Lung (tissue), 12 donors: ENCODE measurements around the gene ALOX15B. TPM values are rescaled to one million over a fixed set of nuclear protein-coding genes. Genes with fewer than 3 reads are reported as not detected.

Experiments used
- ATAC-seq: fragments of 200-7000 bp; cut with Tn5 transposase; one replicate; pipeline ENCODE4 v1.9.1; 2020; ENCODE audit warnings: moderate number of reproducible peaks; ENCODE audit not compliant: insufficient read depth, low FRiP score
- DNase-seq, 3 donors: peaks; one replicate each; pipeline ENCODE4 v3.0.0-alpha.2; 2013 to 2017
- H3K27ac ChIP-seq, 2 donors: one replicate each; pipeline ENCODE4 v1.5.1; 2013; ENCODE audit warnings: mild to moderate bottlenecking in 2 of 2, moderate library complexity in 2 of 2, control low read depth in 1 of 2, inconsistent platforms in 1 of 2, low read depth in 1 of 2, low read length in 1 of 2
- H3K27me3 ChIP-seq, 3 donors: one replicate each; pipeline ENCODE4 v1.5.1; 2013; ENCODE audit warnings: low read length in 2 of 3; ENCODE audit not compliant: control insufficient read depth in 3 of 3, insufficient read depth in 3 of 3
- H3K36me3 ChIP-seq, 4 donors: one replicate each; pipeline ENCODE4 v1.5.1; 2013; ENCODE audit warnings: low read length in 4 of 4, mild to moderate bottlenecking in 1 of 4, moderate library complexity in 1 of 4; ENCODE audit not compliant: control insufficient read depth in 4 of 4, insufficient read depth in 4 of 4
- H3K4me1 ChIP-seq, 5 donors: one replicate each; pipeline ENCODE4 v1.5.1; 2013; ENCODE audit warnings: low read length in 5 of 5, mild to moderate bottlenecking in 2 of 5, moderate library complexity in 1 of 5; ENCODE audit not compliant: control insufficient read depth in 5 of 5, insufficient read depth in 5 of 5
- H3K4me3 ChIP-seq: one replicate; pipeline ENCODE4 v1.5.1; 2013; ENCODE audit warnings: mild to moderate bottlenecking, control low read depth, moderate library complexity
- H3K9ac ChIP-seq, 2 donors: one replicate each; pipeline ENCODE4 v1.5.1; 2013; ENCODE audit warnings: low read length in 2 of 2, control low read depth in 1 of 2; ENCODE audit not compliant: insufficient read depth in 1 of 2
- H3K9me3 ChIP-seq, 4 donors: one replicate each; pipeline ENCODE4 v1.5.1; 2013; ENCODE audit warnings: low read length in 3 of 4, mild to moderate bottlenecking in 1 of 4, moderate library complexity in 1 of 4; ENCODE audit not compliant: control insufficient read depth in 4 of 4, insufficient read depth in 3 of 4
- WGBS, 2 donors: extraction: QIAGEN DNeasy Blood & Tissue Kit; methylation state at CpG; one replicate each; pipeline ENCODE4 v1.1.7; 2013; 5-methylcytosine and 5-hydroxymethylcytosine counted together
- polyA plus RNA-seq, 2 donors: library from polyadenylated mRNA; stranded (reverse); fragments of 200-250 nt; gene quantifications; one replicate each; pipeline ENCODE4 v1.2.1, GENCODE V29; 2013
- total RNA-seq, 2 donors: library from RNA; depleted of rRNA in 1 of 2; stranded (reverse); fragments of >200 nt in 1 of 2; gene quantifications; one replicate each; pipeline ENCODE4 v1.2.1, GENCODE V29; 2014 to 2021
- TF ChIP-seq, protein P1 (sequence below): IDR thresholded peaks from 2 replicates; pipeline ENCODE4 v1.5.1; 2012; ENCODE audit warnings: mild to moderate bottlenecking; ENCODE audit errors: control extremely low read depth, extremely low read depth
- donor health status: control.
- donor health status: control.
- donor health status: Bipolar disorder and iron deficiency.
- donor health status: healthy.
- donor health status: DM: yes; HTN: yes; CAD: no.

The ALOX15B gene
- total and polyA plus RNA-seq, 4 donors, result 3.4 to 135 (median 73.8) TPM

DNA sequence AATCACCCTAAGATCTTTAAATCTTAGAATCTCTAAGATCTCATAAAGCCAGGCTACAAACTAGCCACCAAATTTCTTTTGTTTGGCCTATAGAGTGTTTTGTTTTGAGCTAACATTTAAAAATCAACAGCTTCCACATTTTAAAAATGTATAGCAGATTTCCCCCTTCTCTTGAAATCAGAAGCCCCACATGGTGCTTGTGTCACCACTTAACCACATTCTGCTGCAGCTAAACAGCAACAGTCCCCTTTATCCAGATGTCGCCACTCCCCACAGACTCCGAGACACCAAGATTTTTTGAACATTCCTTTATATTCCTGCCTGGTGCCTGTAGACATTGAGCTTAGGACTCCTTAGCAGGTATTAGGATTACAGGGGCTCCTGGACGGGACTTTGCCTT is 20.4 kb upstream of the ALOX15B start:
- WGBS, 2 donors, result 36 to 66% methylated on average over 3 of the region's 3 CpGs

DNA sequence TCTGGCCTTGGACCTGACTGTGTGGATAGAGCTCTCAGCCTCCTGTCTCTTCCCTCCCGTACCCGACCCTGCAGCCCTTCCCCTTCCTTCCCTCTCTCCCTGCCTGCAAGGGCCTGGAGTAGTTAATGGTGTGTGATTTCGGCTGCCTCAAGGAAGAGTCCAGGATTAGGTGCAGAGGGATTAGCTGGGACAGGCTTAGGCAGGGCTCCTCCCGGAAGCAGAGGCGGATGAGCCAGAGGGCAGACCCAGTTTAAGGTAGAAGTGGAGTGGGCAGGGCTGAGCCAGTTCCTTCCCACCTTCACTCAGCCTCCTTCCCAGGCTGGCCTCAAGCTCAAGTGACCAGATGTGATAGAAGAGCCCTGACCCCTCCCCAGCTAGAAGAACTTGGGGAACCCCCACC is 19.7 kb upstream of the ALOX15B start:
- WGBS, 2 donors, result 48 to 50% methylated on average over 5 of the region's 5 CpGs

More for the DNA sequence above, 20.4 kb upstream of the ALOX15B start:
- no peak overlapping the region for H3K4me3 ChIP-seq
- H3K9ac ChIP-seq, result no peak overlapping the region
- peaks cover 0 to 3% (median 0%) of the 10 kb centered on the region in 4 donors for H3K9me3 ChIP-seq
- no peak for ATAC-seq
- no peaks in the 10 kb centered on the region for H3K36me3 ChIP-seq
- TF ChIP-seq, protein P1, sequence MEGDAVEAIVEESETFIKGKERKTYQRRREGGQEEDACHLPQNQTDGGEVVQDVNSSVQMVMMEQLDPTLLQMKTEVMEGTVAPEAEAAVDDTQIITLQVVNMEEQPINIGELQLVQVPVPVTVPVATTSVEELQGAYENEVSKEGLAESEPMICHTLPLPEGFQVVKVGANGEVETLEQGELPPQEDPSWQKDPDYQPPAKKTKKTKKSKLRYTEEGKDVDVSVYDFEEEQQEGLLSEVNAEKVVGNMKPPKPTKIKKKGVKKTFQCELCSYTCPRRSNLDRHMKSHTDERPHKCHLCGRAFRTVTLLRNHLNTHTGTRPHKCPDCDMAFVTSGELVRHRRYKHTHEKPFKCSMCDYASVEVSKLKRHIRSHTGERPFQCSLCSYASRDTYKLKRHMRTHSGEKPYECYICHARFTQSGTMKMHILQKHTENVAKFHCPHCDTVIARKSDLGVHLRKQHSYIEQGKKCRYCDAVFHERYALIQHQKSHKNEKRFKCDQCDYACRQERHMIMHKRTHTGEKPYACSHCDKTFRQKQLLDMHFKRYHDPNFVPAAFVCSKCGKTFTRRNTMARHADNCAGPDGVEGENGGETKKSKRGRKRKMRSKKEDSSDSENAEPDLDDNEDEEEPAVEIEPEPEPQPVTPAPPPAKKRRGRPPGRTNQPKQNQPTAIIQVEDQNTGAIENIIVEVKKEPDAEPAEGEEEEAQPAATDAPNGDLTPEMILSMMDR, result no peak
- DNase-seq, result no peak
- no peak overlapping the region for H3K27ac ChIP-seq
- peaks cover 0 to 12% (median 3%) of the 10 kb centered on the region in 5 donors for H3K4me1 ChIP-seq
- H3K27me3 ChIP-seq, result peaks cover 0 to 23% (median 6%) of the 10 kb centered on the region in 3 donors

GRCh38 chr17:8019665-8020650 is 18.9 kb upstream of the ALOX15B start:
- Histone ChIP-seq H3K36me3 (no peaks in the 10 kb centered on the region), H3K9ac (no peak overlapping the region), H3K9me3 (peaks cover 0 to 3% (median 0%) of the 10 kb centered on the region in 4 donors), H3K4me3 (no peak overlapping the region), H3K27ac (peak overlapping the region in 1 of 2 donors; percentile 15), H3K27me3 (peaks cover 0 to 18% (median 5%) of the 10 kb centered on the region in 3 donors), H3K4me1 (peaks cover 0 to 13% (median 3%) of the 10 kb centered on the region in 5 donors)
- no peak for DNase-seq
- 69 to 75% methylated on average over 16 of the region's 16 CpGs for WGBS, 2 donors
- TF ChIP-seq, protein P1, result no peak
- no peak for ATAC-seq

More for the DNA sequence above, 19.7 kb upstream of the ALOX15B start:
- Histone ChIP-seq H3K27me3 (peaks cover 0 to 23% (median 6%) of the 10 kb centered on the region in 3 donors), H3K4me1 (peaks cover 0 to 12% (median 3%) of the 10 kb centered on the region in 5 donors), H3K4me3 (no peak overlapping the region), H3K27ac (peak overlapping the region in 1 of 2 donors; percentile 15), H3K9ac (no peak overlapping the region), H3K9me3 (peaks cover 0 to 3% (median 0%) of the 10 kb centered on the region in 4 donors), H3K36me3 (no peaks in the 10 kb centered on the region)
- DNase-seq, result no peak
- TF ChIP-seq, protein P1, result no peak
- no peak for ATAC-seq
